ENCODE measurements around the gene LAMA2. TPM values are rescaled to one million over a fixed set of nuclear protein-coding genes. Genes with fewer than 3 reads are reported as not detected.

LAMA2 gene, protein sequence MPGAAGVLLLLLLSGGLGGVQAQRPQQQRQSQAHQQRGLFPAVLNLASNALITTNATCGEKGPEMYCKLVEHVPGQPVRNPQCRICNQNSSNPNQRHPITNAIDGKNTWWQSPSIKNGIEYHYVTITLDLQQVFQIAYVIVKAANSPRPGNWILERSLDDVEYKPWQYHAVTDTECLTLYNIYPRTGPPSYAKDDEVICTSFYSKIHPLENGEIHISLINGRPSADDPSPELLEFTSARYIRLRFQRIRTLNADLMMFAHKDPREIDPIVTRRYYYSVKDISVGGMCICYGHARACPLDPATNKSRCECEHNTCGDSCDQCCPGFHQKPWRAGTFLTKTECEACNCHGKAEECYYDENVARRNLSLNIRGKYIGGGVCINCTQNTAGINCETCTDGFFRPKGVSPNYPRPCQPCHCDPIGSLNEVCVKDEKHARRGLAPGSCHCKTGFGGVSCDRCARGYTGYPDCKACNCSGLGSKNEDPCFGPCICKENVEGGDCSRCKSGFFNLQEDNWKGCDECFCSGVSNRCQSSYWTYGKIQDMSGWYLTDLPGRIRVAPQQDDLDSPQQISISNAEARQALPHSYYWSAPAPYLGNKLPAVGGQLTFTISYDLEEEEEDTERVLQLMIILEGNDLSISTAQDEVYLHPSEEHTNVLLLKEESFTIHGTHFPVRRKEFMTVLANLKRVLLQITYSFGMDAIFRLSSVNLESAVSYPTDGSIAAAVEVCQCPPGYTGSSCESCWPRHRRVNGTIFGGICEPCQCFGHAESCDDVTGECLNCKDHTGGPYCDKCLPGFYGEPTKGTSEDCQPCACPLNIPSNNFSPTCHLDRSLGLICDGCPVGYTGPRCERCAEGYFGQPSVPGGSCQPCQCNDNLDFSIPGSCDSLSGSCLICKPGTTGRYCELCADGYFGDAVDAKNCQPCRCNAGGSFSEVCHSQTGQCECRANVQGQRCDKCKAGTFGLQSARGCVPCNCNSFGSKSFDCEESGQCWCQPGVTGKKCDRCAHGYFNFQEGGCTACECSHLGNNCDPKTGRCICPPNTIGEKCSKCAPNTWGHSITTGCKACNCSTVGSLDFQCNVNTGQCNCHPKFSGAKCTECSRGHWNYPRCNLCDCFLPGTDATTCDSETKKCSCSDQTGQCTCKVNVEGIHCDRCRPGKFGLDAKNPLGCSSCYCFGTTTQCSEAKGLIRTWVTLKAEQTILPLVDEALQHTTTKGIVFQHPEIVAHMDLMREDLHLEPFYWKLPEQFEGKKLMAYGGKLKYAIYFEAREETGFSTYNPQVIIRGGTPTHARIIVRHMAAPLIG (N-terminal part only)
- 10 to 100 TPM in 1 of 2 donors, 1 to 10 TPM in 1; 7.0 to 14.4 TPM for total RNA-seq
- long read RNA-seq, partial matches to known transcripts = 4 of 4 reads
- long read RNA-seq, other reads (novel, unspliced or antisense) = 0 of 4 reads

DNA sequence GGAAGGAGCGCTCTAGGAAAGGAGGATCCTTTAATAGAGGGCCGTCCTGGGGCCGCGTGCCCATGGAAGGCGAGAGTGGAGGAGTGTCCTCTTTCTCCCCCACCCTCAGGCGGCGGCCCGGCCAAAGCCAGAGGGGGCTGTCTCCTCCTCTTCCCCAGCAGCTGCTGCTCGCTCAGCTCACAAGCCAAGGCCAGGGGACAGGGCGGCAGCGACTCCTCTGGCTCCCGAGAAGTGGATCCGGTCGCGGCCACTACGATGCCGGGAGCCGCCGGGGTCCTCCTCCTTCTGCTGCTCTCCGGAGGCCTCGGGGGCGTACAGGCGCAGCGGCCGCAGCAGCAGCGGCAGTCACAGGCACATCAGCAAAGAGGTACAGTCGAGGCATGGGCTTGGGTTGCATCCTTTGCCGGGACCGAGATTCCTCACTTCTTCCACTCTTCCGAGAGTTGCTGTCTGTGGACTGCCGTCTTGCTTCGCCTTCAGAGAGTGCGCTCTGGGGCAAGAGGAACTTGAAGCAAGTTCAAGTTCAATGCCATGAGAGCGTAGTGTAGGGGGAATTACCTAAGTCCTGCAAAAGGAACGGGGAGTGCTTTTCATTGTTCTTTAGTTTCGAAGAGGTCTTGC lies at the start of gene LAMA2:
TSS of gene LAMA2 (plus strand) at position 148 of the 621 bp plus-strand sequence. CDS start at position 256, 108 bp downstream.
- ATAC-seq = peak; percentile 32
- intact Hi-C loops (cut with DNase I, micrococcal nuclease) = no loop called here
- DNase-seq = peak; percentile 33 to 52

GRCh38 chr6:128836761-128837160 lies 46.2 kb upstream of the LAMA2 start:
- intact Hi-C loops (cut with DNase I, micrococcal nuclease) = no loop called here
- DNase-seq (no peak), ATAC-seq (peak; percentile 31)

DNA sequence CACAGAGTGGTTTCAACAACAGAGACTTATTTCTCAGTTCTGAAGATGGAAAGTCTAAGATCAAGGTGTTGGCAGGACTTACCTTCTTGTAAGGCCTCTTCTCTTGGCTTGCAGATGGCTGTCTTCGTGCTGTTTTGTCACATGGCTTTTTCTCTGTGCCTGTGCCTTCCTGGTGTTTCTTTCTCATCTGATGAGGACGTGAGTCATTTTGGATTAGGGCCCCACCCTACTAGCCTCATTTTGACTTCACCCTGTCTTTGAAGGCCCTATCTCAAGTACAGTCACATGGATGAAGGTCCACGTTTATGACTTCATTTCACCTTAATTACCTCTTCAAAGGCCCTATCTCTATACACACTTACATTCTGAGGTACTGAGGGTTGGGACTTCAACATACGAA lies 41.4 kb upstream of the LAMA2 start:
- intact Hi-C loops (cut with DNase I, micrococcal nuclease) = no loop called here
- ATAC-seq (peak; percentile 57), DNase-seq (no peak)

- DNase-seq (no peak), ATAC-seq (no peak)
- intact Hi-C loops (cut with DNase I, micrococcal nuclease) = no loop called here
Measured at GRCh38 chr6:128844598-128844997, 38.3 kb upstream of the LAMA2 start.

DNA sequence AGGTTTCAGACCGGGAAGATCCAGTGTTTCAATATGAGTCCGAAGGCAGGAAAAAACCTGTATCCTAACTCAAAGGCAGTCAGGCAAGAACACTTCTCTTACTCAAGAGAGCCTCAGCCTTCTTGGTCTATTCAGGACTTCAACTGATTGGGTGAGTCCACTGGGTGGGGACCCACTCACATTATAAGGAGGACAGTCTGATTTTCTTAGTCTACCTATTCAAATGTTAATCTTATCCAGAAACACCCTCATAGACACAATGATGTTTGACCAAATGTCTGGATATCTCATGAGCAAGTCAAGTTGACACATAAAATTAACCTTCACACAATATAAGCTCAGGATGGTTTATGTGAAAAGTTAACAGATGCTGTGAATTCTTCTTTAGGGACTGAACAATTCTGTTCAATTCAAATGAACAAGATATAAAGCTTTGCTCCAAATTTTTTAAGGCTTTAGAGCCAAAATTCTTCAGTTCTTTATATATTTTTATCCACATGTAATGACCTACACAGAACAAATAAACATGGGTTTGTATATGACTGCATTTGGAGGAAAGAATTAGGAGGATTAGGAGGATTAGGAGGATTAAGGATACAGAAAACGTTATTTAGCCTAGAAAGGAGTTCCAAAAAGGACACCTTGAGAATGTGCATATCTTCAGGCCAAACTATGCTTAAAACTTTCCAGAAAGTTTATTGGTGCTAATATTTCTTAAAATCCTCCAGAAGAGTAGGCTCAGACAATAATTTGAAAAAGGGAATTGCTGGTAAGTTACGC lies 35.3 kb upstream of the LAMA2 start:
- ATAC-seq (no peak), DNase-seq (no peak)
- intact Hi-C loops (cut with DNase I, micrococcal nuclease) = no loop called here

- intact Hi-C loops (cut with DNase I, micrococcal nuclease) = no loop called here
- ATAC-seq = no peak
- no peak for DNase-seq
Measured at GRCh38 chr6:128848212-128848935, 34.6 kb upstream of the LAMA2 start.

DNA sequence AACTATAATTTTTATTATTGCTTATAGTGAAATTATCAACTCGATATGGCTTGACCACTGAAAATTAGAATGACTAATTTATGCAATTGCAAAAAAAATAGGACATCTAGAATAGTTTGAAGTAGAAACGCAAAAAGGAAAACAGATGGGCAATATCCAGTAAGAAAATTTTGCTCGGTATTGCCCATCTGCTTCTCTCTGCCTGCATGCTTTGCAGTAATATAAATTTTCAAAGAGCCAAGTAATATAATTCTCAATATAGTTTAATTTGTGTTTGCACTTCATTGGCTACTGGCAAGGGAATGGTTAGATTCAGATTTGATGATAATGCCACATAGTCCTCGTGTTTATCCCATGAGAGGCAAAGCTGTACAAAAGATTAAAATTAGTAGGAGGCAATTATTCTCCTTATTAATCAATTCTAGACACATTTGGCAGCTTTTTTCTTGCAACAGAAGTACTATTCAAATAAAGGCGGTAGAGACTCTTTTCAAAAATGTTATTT lies 27.3 kb upstream of the LAMA2 start:
- ATAC-seq (no peak), DNase-seq (no peak)
- intact Hi-C loops (cut with DNase I, micrococcal nuclease) = no loop called here

DNA sequence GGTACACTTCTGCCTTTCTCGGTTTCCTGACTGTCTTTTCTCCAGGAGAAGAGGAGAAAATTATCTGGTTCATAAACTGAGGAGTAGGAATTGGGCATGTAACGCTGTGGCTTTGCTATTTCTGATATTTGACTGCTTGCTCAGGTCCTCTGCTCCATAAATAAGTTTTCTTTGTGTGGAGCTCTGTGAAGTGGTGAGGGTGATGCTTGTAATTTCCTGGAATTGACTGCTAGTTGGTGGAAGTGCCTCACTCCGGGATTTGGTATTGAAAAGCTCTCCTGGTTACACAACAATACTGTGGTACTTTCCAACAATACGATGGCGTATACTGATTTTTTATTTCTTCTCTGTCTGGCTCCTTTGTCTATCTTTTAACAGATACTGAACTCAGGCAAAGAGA lies 25.1 kb upstream of the LAMA2 start:
- no peak for ATAC-seq
- no peak for DNase-seq
- intact Hi-C loops (cut with DNase I, micrococcal nuclease) = no loop called here

- no peak for ATAC-seq
- no peak for DNase-seq
- intact Hi-C loops (cut with DNase I, micrococcal nuclease) = no loop called here
Measured at GRCh38 chr6:128860782-128861181, 22.2 kb upstream of the LAMA2 start.

DNA sequence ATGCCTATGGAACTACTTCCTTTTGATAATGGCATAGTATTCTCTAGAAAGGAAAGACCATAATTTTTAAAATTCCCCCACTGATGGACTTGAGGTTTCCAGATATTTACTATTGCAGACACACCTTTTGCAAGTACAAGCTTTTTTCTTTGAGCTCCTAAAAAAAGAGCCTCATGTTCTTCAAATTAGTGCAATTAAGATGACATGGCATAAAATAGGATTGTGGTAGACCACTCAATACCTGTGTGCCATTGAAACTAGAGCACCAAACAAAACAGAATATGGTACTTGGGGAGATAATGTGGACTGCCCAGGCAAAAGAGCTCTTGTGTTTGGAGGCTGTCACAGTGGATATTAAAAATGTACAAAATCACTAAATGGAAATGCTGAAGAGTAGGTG lies 19.0 kb upstream of the LAMA2 start:
- intact Hi-C loops (cut with DNase I, micrococcal nuclease) = no loop called here
- no peak for ATAC-seq
- no peak for DNase-seq

DNA sequence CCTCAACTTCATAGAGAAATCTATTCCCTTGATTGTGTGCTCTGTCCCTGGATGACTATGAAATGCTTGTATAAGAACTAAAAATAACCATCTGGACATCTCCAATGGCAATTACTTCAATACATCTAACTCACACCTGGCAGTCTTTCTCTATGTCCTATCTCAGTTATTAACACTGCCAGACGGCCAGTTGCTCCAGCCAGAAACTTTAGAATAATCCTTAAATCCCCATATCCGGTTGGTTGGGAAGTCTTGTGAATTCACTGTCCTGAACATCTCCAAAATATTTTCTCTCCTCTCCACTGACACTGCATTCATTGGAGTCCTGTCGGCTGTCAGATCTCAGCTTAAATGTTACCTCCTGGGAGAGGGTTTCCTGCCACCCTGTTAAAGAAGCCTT lies 12.2 kb upstream of the LAMA2 start:
- no peak for DNase-seq
- intact Hi-C loops (cut with DNase I, micrococcal nuclease) = no loop called here

GRCh38 chr6:128874863-128875262 lies 8.1 kb upstream of the LAMA2 start:
- intact Hi-C loops (cut with DNase I, micrococcal nuclease) = no loop called here
- DNase-seq (no peak), ATAC-seq (no peak)

More for the DNA sequence above, 12.2 kb upstream of the LAMA2 start:
- no peak for ATAC-seq

GRCh38 chr6:128882560-128882959 lies 378 bp upstream of the LAMA2 start:
- intact Hi-C loops (cut with DNase I, micrococcal nuclease) = no loop called here
- no peak for ATAC-seq
- DNase-seq = no peak

GRCh38 chr6:128883906-128884305 lies 968 bp downstream of the LAMA2 start:
- DNase-seq (no peak), ATAC-seq (no peak)
- intact Hi-C loops (cut with DNase I, micrococcal nuclease) = no loop called here

- DNase-seq = no peak
- ATAC-seq = no peak
Measured at GRCh38 chr6:128885381-128885780, 2.4 kb downstream of the LAMA2 start.

DNA sequence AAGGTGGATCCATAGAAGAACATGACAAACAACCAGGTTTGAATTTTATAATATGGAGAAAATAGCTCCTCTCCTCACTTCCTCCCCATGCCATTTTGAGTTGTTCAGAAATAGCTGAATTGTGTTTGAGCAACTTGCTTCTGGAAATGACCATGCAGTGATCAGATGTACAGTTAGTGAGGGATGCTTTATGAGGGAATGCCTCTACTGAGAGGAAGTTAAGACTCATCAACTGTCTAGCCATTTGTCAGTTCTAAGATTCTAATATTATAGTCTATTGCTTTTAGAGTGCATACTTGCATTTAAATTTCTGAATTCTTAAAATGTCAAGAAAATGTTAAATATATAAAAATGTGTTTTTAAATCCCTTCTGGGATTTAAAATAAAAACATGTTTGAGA lies 3.8 kb downstream of the LAMA2 start:
- intact Hi-C loops (cut with DNase I, micrococcal nuclease) = no loop called here
- ATAC-seq = no peak

More at GRCh38 chr6:128885381-128885780, 2.4 kb downstream of the LAMA2 start:
- intact Hi-C loops (cut with DNase I, micrococcal nuclease) = no loop called here

More for the DNA sequence above, 3.8 kb downstream of the LAMA2 start:
- DNase-seq = no peak
